ENCODE results near the gene GFRA3.

Gene GFRA3

GRCh38 chr5:138303372-138303771 lies 29.0 kb upstream of the GFRA3 start:
- H3K9ac ChIP-seq = no peak overlapping the region
- H2AFZ ChIP-seq (ENCODE audit: low read depth) = no peak overlapping the region
- no peaks in the 10 kb centered on the region for H4K20me1 ChIP-seq (ENCODE audit: insufficient read depth)
- H3K4me3 ChIP-seq (IDR thresholded peaks at IDR 0.05; ENCODE audit: insufficient read depth, low read depth, low read length) = no peak overlapping the region
- no peaks in the 10 kb centered on the region for H3K36me3 ChIP-seq (ENCODE audit: insufficient read depth)
- no peaks in the 10 kb centered on the region for H3K27me3 ChIP-seq (ENCODE audit: insufficient read depth, low read depth)
- no peaks in the 10 kb centered on the region for H3K79me2 ChIP-seq (ENCODE audit: insufficient read depth, low read depth)
- no peak overlapping the region for H3K27ac ChIP-seq
- no peaks in the 10 kb centered on the region for H3K4me1 ChIP-seq (ENCODE audit: low read depth, poor library complexity, severe bottlenecking)
- no peak for TF ChIP-seq CTCF (conservative IDR thresholded peaks at IDR 0.05; ENCODE audit: low read depth, low read length)
- no peak overlapping the region for H3K4me2 ChIP-seq

- no peaks in the 10 kb centered on the region for H3K79me2 ChIP-seq (ENCODE audit: insufficient read depth, low read depth)
- no peak overlapping the region for H3K9ac ChIP-seq
- no peak overlapping the region for H3K4me3 ChIP-seq (IDR thresholded peaks at IDR 0.05; ENCODE audit: insufficient read depth, low read depth, low read length)
- H4K20me1 ChIP-seq (ENCODE audit: insufficient read depth) = no peaks in the 10 kb centered on the region
- H3K4me1 ChIP-seq (ENCODE audit: low read depth, poor library complexity, severe bottlenecking) = no peaks in the 10 kb centered on the region
- H3K27ac ChIP-seq = no peak overlapping the region
- no peaks in the 10 kb centered on the region for H3K27me3 ChIP-seq (ENCODE audit: insufficient read depth, low read depth)
- H3K36me3 ChIP-seq (ENCODE audit: insufficient read depth) = no peaks in the 10 kb centered on the region
- no peak overlapping the region for H3K4me2 ChIP-seq
- no peak overlapping the region for H2AFZ ChIP-seq (ENCODE audit: low read depth)
- no peak for TF ChIP-seq CTCF (conservative IDR thresholded peaks at IDR 0.05; ENCODE audit: low read depth, low read length)
Measured at GRCh38 chr5:138289296-138289695, 14.9 kb upstream of the GFRA3 start.

GRCh38 chr5:138287246-138287645 lies 12.8 kb upstream of the GFRA3 start:
- Histone ChIP-seq H3K9ac (no peak overlapping the region), H3K36me3 (ENCODE audit: insufficient read depth) (no peaks in the 10 kb centered on the region), H3K4me2 (no peak overlapping the region), H3K27ac (no peak overlapping the region), H3K79me2 (ENCODE audit: insufficient read depth, low read depth) (no peaks in the 10 kb centered on the region), H3K4me3 (IDR thresholded peaks at IDR 0.05; ENCODE audit: insufficient read depth, low read depth, low read length) (no peak overlapping the region), H3K27me3 (ENCODE audit: insufficient read depth, low read depth) (no peaks in the 10 kb centered on the region), H2AFZ (ENCODE audit: low read depth) (no peak overlapping the region), H4K20me1 (ENCODE audit: insufficient read depth) (no peaks in the 10 kb centered on the region), H3K4me1 (ENCODE audit: low read depth, poor library complexity, severe bottlenecking) (no peaks in the 10 kb centered on the region)
- TF ChIP-seq CTCF (conservative IDR thresholded peaks at IDR 0.05; ENCODE audit: low read depth, low read length) = no peak

- Histone ChIP-seq H3K4me2 (no peak overlapping the region), H3K27me3 (ENCODE audit: insufficient read depth, low read depth) (no peaks in the 10 kb centered on the region), H2AFZ (ENCODE audit: low read depth) (no peak overlapping the region), H3K79me2 (ENCODE audit: insufficient read depth, low read depth) (no peaks in the 10 kb centered on the region), H3K4me3 (IDR thresholded peaks at IDR 0.05; ENCODE audit: insufficient read depth, low read depth, low read length) (no peak overlapping the region), H4K20me1 (ENCODE audit: insufficient read depth) (no peaks in the 10 kb centered on the region), H3K9ac (no peak overlapping the region), H3K4me1 (ENCODE audit: low read depth, poor library complexity, severe bottlenecking) (no peaks in the 10 kb centered on the region), H3K27ac (no peak overlapping the region), H3K36me3 (ENCODE audit: insufficient read depth) (no peaks in the 10 kb centered on the region)
- TF ChIP-seq CTCF (conservative IDR thresholded peaks at IDR 0.05; ENCODE audit: low read depth, low read length) = no peak; the same call in 1 of the 2 replicates
Measured at GRCh38 chr5:138282920-138283742, 8.7 kb upstream of the GFRA3 start.
